C4-2B (cell line): ENCODE data around the gene TRAF3IP3.

Source experiments
- H3K27ac ChIP-seq: fragments of 450-650 bp; 2 replicates; pipeline ENCODE4 v1.5.1; 2017
- ZFX ChIP-seq: fragments of 450-650 bp; IDR thresholded peaks from 2 replicates; pipeline ENCODE4 v1.6.1; 2017
- TF ChIP-seq, protein P1 (sequence below): fragments of 450-650 bp; conservative IDR thresholded peaks from 2 replicates; pipeline ENCODE4 v1.5.1; 2017; ENCODE audit warnings: mild to moderate bottlenecking

The TRAF3IP3 gene, protein sequence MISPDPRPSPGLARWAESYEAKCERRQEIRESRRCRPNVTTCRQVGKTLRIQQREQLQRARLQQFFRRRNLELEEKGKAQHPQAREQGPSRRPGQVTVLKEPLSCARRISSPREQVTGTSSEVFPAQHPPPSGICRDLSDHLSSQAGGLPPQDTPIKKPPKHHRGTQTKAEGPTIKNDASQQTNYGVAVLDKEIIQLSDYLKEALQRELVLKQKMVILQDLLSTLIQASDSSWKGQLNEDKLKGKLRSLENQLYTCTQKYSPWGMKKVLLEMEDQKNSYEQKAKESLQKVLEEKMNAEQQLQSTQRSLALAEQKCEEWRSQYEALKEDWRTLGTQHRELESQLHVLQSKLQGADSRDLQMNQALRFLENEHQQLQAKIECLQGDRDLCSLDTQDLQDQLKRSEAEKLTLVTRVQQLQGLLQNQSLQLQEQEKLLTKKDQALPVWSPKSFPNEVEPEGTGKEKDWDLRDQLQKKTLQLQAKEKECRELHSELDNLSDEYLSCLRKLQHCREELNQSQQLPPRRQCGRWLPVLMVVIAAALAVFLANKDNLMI

DNA sequence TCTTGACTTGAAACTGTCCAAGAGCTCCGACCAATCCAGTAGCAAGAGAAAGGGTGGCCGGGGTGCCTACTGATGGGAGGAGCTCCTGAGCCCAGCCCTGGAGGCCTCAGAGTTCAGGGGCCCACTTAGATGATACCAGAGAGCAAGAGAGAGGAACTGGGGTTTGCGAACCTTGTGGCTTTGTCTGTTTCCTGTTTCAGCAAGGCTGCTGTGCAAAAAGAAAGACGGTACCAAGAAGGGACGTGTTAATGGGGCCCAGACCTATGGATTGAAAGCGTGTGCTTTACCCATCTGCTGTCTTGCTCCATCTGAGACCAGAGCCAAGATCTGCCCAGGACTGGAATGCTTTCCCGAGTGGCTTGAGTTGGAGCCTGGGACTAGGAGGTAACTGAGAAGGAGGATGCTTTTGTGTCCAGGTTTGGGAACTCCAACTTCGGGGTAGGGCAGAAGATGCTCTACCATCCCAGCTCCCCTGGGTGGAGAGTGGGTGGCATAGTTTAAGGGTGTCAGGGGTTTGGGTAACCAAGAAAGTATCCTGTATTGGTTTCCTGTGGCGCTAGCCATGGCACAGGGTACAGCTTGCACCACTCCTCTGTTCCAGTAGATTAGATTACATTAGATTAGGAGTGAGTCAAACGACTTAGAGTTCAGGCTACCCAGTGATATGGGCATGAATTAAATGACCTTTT is at the start of gene TRAF3IP3:
TSS of gene TRAF3IP3 (plus strand) at position 128 of the 689 bp plus-strand sequence. CDS start 3,987 bp downstream, outside the sequence.
- no peak within 1 kb of the TSS for H3K27ac ChIP-seq
- TF ChIP-seq ZFX: no peak
- TF ChIP-seq, protein P1, sequence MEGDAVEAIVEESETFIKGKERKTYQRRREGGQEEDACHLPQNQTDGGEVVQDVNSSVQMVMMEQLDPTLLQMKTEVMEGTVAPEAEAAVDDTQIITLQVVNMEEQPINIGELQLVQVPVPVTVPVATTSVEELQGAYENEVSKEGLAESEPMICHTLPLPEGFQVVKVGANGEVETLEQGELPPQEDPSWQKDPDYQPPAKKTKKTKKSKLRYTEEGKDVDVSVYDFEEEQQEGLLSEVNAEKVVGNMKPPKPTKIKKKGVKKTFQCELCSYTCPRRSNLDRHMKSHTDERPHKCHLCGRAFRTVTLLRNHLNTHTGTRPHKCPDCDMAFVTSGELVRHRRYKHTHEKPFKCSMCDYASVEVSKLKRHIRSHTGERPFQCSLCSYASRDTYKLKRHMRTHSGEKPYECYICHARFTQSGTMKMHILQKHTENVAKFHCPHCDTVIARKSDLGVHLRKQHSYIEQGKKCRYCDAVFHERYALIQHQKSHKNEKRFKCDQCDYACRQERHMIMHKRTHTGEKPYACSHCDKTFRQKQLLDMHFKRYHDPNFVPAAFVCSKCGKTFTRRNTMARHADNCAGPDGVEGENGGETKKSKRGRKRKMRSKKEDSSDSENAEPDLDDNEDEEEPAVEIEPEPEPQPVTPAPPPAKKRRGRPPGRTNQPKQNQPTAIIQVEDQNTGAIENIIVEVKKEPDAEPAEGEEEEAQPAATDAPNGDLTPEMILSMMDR: no peak

DNA sequence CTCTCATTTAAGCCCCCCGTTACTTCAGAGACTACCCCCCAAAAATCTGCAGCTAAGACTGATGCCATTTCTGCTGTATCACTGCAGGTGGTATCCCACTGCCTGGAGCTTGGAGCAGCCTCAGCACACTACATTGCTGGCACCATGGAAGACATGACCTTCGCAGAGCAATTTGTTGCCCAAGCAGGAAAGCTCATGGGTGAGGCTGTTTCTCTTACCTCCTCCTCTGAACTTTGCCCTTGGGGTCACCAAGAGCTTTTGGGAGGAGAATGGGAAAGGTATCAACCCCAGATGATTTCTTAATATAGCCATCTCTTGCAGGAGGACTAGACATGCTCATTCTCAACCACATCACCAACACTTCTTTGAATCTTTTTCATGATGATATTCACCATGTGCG is 49.2 kb upstream of the TRAF3IP3 start:
- no peak overlapping the region for H3K27ac ChIP-seq
- TF ChIP-seq, protein P1: no peak

DNA sequence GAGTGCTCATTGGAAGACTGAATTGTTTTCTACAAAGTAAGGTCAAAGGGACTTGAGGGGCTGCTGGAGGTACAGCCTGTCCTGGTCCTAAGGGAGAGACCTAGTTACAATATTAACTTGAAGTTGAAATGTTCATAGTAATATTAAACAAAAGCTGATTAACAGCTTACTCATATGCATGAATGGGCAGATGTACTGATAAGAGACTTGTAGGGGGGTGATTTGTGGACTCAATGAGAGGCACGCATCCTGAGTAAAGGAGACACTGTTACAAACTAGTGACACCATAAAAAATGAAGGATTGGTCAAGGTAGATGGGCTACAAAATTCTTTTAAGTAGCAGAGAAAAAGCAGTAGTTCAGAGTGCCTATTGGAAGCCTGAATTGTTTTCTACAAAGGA is 48.5 kb upstream of the TRAF3IP3 start:
- H3K27ac ChIP-seq: no peak overlapping the region
- TF ChIP-seq ZFX: no peak
- TF ChIP-seq, protein P1: no peak

DNA sequence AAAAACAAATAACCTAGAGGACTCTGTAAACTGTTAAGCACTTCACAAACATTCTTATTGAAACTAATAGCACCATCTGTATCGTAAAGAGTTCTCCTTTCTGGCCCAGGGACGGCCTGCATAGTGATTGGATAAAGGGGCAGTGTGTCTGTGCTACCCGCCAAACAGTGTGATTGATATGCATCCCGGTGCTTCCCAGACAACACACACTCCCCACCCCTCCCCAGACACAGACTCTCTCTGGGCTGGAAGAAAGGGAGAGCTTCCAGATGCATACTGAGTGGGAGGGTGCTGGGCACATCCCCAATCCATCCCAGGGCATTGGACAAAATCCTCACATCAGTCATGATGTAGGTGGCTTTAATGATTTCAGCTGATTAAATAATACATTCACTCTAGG is 47.6 kb upstream of the TRAF3IP3 start:
- no peak overlapping the region for H3K27ac ChIP-seq
- TF ChIP-seq, protein P1: no peak
- TF ChIP-seq ZFX: no peak

DNA sequence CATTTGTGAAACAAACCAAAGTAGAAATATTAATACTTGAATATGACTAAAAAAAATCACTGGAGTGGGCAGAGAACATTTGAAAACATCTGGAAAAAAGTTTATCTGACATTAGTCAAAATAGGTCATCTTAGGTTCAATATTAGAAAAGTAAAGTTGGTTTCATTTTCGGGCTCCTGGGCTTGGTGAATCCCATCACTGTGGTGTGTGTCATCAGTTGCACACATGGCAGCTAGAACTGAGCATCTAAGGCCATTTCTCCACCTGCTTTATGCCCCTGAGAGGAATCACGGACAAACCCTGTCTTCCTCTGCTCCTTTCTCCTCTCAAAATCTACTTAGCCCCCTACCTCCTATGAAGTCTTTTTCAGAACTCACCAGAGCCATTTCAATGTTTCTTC is 45.8 kb upstream of the TRAF3IP3 start:
- TF ChIP-seq ZFX: no peak
- TF ChIP-seq, protein P1: no peak
- no peak overlapping the region for H3K27ac ChIP-seq

DNA sequence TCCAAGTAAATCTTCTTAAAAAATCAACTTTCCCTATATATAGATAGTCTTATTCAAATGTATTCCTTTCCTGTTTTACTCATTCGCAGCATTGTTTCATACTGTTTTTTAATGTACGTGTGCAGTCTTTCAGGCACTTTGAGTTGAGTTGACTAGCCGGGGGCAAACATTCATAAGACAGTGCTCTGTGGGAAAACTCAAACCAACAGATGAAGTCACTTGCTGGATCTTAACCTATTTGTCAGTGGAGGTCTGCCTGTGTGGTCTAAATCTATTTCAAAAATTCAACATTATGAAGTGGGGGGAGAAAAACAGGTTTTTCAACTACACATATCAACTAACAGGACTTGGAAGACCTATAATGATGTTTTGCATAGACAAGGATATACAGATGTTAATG is 45.0 kb upstream of the TRAF3IP3 start:
- no peak overlapping the region for H3K27ac ChIP-seq
- no peak for TF ChIP-seq ZFX
- TF ChIP-seq, protein P1: no peak

DNA sequence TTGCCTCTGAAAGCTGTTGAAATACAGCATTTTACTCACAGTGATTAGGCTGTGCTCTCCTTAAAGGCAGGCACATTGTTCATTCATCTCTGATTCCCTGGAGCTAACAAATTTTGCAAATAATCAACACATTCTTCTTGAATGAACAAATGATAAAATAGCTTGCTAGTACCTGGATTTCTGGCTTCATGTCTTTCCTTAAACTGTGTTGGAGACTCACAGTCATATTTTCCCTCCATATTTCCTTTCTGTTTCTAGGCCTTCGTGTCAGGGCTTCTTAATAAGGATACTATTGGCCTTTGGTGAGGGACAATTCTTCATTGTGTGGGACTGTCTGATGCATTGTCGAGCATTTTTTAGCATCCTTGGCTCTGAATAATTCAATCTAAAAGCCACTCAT is 41.5 kb upstream of the TRAF3IP3 start:
- H3K27ac ChIP-seq: no peak overlapping the region
- TF ChIP-seq, protein P1: no peak
- no peak for TF ChIP-seq ZFX
